Right ventricle myocardium inferior (tissue), 1 donor: ENCODE data around the gene CREB3L2. TPM values are rescaled to one million over a fixed set of nuclear protein-coding genes. Genes with fewer than 3 reads are reported as not detected.
"Not testable (repeated sequence)": the region's sequence is repeated elsewhere in the genome, so short reads cannot be mapped to it uniquely, and the experiment has no call there.

Experiments
- ATAC-seq: fragments of 200-7000 bp; cut with Tn5 transposase; one replicate; pipeline ENCODE4 v1.9.1; 2020; ENCODE audit warnings: mild to moderate bottlenecking, moderate library complexity
- DNase-seq: peaks from one replicate; pipeline ENCODE4 v3.0.0; 2021; ENCODE audit errors: missing footprints
- intact Hi-C: fragments of 100-400 bp; cut with DNase I; formaldehyde crosslinking; loops from one replicate; pipeline ENCODE4 v1.11.0; 2022
- total RNA-seq: library from RNA; stranded (reverse); fragmentation: NEBNext Ultra II Directional; extraction: Animal tissue kit (Norgen Biotek cat#: 25700); gene quantifications from one replicate; pipeline ENCODE4 v1.2.1, GENCODE V29; 2021
- donor health status: DM: no; HTN: yes; CAD: no; lungs with severe emphysema.

CREB3L2 gene
- total RNA-seq, 1 donor from 2014 or later, result 19.3 TPM

DNA sequence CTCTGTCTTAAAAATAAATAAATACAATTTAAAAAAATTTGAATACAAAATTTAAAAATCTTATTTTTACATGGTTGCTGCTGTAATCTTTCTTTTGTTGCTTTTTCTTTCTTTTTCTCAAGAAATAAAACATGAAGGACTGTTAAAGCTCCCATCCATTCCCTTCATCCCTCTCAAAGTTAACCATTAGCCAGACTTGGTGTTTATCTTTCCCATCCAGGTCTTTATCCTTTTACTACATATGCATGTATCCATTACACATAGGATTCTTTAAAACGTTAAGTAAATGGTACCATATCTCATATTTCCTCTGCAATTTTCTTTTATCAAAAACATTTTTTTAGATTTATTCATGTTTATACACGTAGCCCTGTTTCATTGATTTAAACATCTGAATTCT, 70.1 kb downstream of the CREB3L2 start:
- no peak for ATAC-seq
- intact Hi-C loops, result no loop called here

GRCh38 chr7:137930581-137930980, 71.3 kb downstream of the CREB3L2 start:
- intact Hi-C loops, result no loop called here
- ATAC-seq, result no peak
- DNase-seq, result no peak

More for the DNA sequence above, 70.1 kb downstream of the CREB3L2 start:
- no peak for DNase-seq

DNA sequence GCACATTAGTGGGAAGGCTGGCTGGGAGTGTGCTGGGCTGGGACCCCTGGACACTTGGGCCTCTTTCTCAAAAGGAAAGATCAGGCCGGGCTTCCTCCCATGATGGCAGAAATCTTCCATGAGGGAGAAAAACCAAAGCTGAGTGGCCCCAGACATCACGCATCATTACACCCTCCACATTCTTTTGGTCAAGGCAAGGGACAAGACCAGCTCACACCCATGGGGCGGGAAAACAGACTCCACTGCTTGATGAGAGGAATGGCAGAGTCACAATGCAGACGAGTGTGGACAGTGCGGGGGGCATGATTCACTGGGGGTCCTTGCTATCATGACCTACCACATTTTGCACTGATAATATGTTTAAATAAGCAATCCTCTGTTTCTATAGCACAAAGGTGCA, 73.3 kb downstream of the CREB3L2 start:
- DNase-seq (no peak), ATAC-seq (no peak)
- intact Hi-C loops, result no loop called here

- intact Hi-C loops, result no loop called here
- DNase-seq (no peak), ATAC-seq (no peak)
Observed at GRCh38 chr7:137927386-137927785, 74.5 kb downstream of the CREB3L2 start.

GRCh38 chr7:137926206-137926605, 75.7 kb downstream of the CREB3L2 start:
- ATAC-seq, intact Hi-C loops, DNase-seq: not testable (repeated sequence)

DNA sequence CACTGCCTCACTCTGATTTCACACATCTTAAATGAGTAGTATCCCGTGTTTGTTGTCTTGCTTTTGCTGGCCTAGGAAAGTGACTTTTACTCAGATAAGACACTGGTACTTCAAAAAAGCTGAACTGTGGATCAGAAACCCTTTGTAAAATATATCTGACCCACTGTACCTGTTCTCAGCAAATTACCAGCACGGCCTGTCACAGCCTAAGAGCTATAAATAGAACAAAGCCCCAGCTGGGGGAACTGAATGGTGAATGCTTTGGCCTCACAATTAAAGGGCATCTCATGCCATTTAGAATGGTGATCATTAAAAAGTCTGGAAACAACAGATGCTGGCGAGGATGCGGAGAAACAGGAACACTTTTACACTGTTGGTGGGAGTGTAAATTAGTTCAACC, 76.1 kb downstream of the CREB3L2 start:
- DNase-seq (no peak), ATAC-seq (no peak)
- intact Hi-C loops, result no loop called here

- no peak for DNase-seq
- ATAC-seq, result no peak
- intact Hi-C loops, result no loop called here
Observed at GRCh38 chr7:137925091-137925490, 76.8 kb downstream of the CREB3L2 start.

- DNase-seq (no peak), ATAC-seq (no peak)
- intact Hi-C loops, result no loop called here
Observed at GRCh38 chr7:137923380-137923779, 78.5 kb downstream of the CREB3L2 start.

DNA sequence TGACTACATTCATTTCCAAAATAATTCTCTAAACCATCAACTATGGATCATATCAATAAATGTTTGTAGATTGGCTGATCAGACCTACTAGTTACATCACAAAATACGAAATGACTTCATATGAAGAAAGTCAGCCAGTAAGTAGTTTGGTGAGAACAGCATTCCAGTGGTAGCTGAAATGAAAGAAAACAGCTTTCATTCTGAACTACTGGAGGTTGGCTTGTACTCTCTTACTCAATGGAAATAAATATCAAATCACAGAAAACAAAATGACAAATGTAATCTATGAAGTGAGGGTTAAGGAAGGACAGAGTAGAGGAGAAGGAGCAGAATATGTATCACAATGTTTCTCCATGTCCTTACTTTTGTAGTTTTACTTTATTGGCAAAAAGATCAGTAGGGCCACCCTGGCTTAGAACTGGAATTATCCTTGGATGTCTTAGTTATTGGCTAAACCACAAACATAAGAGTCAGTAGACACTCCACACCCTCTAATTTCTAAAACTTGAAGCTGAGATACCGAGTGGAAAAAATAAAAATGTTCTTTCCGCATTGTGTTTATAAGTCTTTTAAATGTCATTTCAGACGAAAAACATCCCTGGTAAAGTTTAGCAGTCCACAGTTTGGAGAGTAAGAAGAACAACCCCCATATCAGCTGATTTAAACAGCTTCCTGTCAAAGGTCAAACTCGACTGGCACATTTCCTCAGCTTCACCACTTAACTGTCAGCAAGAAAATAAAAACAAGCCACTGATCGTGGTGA, 81.1 kb downstream of the CREB3L2 start:
- DNase-seq (no peak), ATAC-seq (peak; percentile 32)
- intact Hi-C loops, result no loop called here

DNA sequence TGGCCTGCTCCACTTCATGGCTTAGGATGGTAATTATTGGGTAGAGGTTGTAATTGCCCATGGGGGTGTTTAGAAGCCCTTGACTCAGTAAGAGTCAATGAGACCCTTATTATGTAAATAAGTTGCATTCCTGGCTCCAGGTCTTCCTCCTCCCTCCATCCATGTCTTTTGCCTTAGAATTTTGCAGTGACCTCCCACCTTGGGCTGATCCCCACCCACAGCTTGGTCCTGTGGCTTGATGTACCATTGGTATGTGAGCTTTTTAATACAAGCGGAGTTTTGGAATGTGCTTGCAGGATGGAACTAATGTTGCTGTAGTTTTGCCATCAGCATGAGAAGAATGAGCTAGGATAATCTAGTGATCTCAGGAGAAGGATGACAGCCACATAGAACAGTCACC, 81.9 kb downstream of the CREB3L2 start:
- intact Hi-C loops, result no loop called here
- DNase-seq (no peak), ATAC-seq (no peak)

DNA sequence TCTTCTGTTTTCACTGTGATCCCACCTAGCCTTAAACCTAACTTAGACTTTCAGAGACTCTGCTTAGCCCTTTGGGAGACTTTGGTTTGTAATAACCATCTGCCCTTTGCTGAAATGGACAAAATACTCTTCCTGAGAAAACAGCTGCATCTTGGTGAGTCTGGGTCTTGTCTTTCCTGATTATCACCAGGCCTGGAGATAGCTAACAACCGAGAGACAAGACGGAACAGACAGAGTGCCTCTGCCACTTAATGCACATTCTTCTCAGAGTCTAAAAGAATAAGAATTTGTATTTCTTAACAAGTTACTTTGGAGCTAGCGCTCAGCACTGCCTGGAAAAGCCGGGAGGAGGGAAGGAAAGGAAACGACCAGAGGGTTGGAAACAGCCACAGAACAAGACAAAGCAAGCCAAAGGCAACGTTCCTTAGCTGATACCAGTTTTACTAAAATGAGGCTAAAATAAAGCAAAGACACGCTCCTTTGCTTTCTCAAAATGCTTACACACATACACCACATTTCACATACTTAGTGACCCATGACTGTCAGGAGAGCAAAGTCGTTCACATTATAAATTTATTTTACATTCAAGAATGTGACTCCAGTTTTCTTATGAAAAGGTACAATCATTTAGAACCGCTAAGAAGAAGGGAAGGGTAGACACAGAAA, 84.8 kb downstream of the CREB3L2 start:
- intact Hi-C loops, result no loop called here
- DNase-seq, result no peak
- no peak for ATAC-seq

DNA sequence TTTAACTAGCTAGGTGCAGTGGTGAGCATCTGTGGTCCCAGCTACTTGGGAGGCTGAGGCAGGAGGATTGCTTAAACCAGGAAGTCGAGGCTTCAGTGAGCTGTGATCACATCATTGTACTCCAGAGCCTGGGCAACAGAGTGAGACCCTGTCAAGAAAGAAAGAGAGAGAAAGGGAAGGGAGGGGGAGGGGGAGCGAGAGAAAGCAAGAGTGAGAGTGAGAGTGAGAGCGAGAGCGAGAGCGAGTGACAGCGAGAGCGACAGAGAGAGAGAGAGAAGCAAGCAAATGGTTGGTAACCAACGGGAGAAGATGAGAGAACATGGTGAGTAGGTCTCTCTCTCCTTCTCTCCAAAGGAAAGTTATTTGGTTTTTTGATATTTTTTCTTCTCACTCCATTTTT, 85.3 kb downstream of the CREB3L2 start:
- intact Hi-C loops, result no loop called here
- no peak for ATAC-seq

GRCh38 chr7:137915266-137915665, 86.6 kb downstream of the CREB3L2 start:
- DNase-seq, result no peak
- intact Hi-C loops, result no loop called here
- no peak for ATAC-seq

More for the DNA sequence above, 85.3 kb downstream of the CREB3L2 start:
- DNase-seq, result no peak

- DNase-seq (no peak), ATAC-seq (no peak)
- intact Hi-C loops, result no loop called here
Observed at GRCh38 chr7:137913985-137914384, 87.9 kb downstream of the CREB3L2 start.

GRCh38 chr7:137909042-137909441, 92.8 kb downstream of the CREB3L2 start:
- intact Hi-C loops, result no loop called here
- ATAC-seq (peak; percentile 41), DNase-seq (peak; percentile 65)

GRCh38 chr7:137908106-137908505, 93.8 kb downstream of the CREB3L2 start:
- no peak for DNase-seq
- intact Hi-C loops, result no loop called here
- ATAC-seq, result no peak

DNA sequence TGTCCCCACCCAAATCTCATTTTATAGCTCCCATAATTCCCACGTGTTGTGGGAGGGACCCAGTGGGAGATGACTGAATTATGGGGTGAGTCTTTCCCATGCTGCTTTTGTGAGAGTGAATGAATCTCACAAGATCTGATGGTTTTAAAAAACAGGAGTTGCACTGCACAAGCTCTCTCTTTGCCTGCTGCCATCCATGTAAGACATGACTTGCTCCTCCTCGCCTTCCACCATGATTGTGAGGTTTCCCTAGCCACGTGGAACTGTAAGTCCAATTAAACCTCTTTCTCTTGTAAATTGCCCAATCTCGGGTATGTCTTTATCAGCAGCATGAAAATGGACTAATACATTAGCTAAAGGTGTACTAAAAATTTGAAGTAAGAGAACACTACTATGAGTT, 95.2 kb downstream of the CREB3L2 start:
- DNase-seq, ATAC-seq, intact Hi-C loops: not testable (repeated sequence)

- DNase-seq (no peak), ATAC-seq (no peak)
- intact Hi-C loops, result loop anchor here (2.0 kb wide), 1 partner anchor 834 kb away; no protein-coding TSS in a partner anchor
Observed at GRCh38 chr7:137904833-137905232, 97.1 kb downstream of the CREB3L2 start.

- intact Hi-C loops, result loop anchor here (1.0 to 2.0 kb wide), 2 partner anchors 105 to 835 kb away; no protein-coding TSS in a partner anchor
- ATAC-seq, result peak; percentile 54
- no peak for DNase-seq
Observed at GRCh38 chr7:137903382-137904169, 98.3 kb downstream of the CREB3L2 start.
